Prostate gland (tissue), 2 donors: ENCODE measurements around the gene FAM83G.

Source experiments
- CTCF ChIP-seq, 4 experiments: fragments of 200-600 bp in 2 of 4; fragments of 450-650 bp in 2 of 4; sonication (generic) in 2 of 4; IDR thresholded peaks; 1 replicate in 3 of 4; 2 replicates in 1 of 4; pipeline ENCODE4 v1.5.1; 2016 to 2019; ENCODE audit warnings: antibody characterized with exemption in 4 of 4, mild to moderate bottlenecking in 2 of 4, moderate library complexity in 2 of 4
- POLR2A ChIP-seq: fragments of 450-650 bp; IDR thresholded peaks from one replicate; pipeline ENCODE4 v1.6.1; 2016; ENCODE audit warnings: antibody characterized with exemption, mild to moderate bottlenecking
- POLR2AphosphoS5 ChIP-seq: sonication (generic); formaldehyde crosslinking; IDR thresholded peaks from one replicate; pipeline ENCODE4 v1.6.1; 2017; ENCODE audit warnings: antibody characterized with exemption

GRCh38 chr17:19009970-19010369 lies 5.4 kb upstream of the FAM83G start:
- TF ChIP-seq CTCF (IDR thresholded peaks at IDR 0.05) (no peak), POLR2AphosphoS5 (no peak), POLR2A (no peak)
